PC-9 (cell line): ENCODE results near the gene SSC4D. TPM values are rescaled to one million over a fixed set of nuclear protein-coding genes. Genes with fewer than 3 reads are reported as not detected.

Experiments
- BruUV-seq: library from RNA; stranded (reverse); fragments of 400-500 nt; replicated peaks from 2 replicates; lab custom pipeline; 2021; lab: Mats Ljungman, UMichigan
- CTCF ChIA-PET: fragments of 300-600 bp; sonication (Branson Sonifier 250); formaldehyde crosslinking; loops from one replicate; lab custom pipeline; 2022; ENCODE audit warnings: antibody characterized with exemption; lab: Charles Lee
- POLR2A ChIA-PET: fragments of 300-600 bp; sonication (Branson Sonifier 250); formaldehyde crosslinking; loops from one replicate; lab custom pipeline; 2022; ENCODE audit warnings: antibody characterized with exemption; ENCODE audit not compliant: unreplicated experiment; lab: Charles Lee
- DNase-seq, 2 experiments: peaks; one replicate each; pipeline versions ENCODE4 v3.0.0 to v3.0.0-alpha.2; 2015 to 2022; ENCODE audit warnings: mixed read lengths in 1 of 2
- H2AFZ ChIP-seq: fragments of 200-600 bp; sonication (generic); 2 replicates; pipeline ENCODE4 v1.8.1; 2017; ENCODE audit warnings: antibody characterized with exemption
- H3F3A ChIP-seq: fragments of 200-600 bp; sonication (generic); 2 replicates; pipeline ENCODE4 v1.8.1; 2017; ENCODE audit warnings: antibody characterized with exemption, mild to moderate bottlenecking, low read depth; ENCODE audit not compliant: insufficient read depth
- H3K27ac ChIP-seq: fragments of 200-600 bp; sonication (generic); 2 replicates; pipeline ENCODE4 v1.6.1; 2016; ENCODE audit warnings: mixed run types
- H3K27me3 ChIP-seq: fragments of 200-600 bp; sonication (generic); 2 replicates; pipeline ENCODE4 v1.6.1; 2016; ENCODE audit warnings: low read depth, mixed run types; ENCODE audit not compliant: insufficient read depth
- H3K36me3 ChIP-seq: fragments of 200-600 bp; sonication (generic); 2 replicates; pipeline ENCODE4 v1.6.1; 2016; ENCODE audit warnings: low read depth, mixed run types
- H3K4me1 ChIP-seq: fragments of 200-600 bp; sonication (generic); replicated peaks from 2 replicates; pipeline ENCODE4 v1.6.1; 2016; ENCODE audit warnings: mixed run types; ENCODE audit not compliant: insufficient read depth
- H3K4me2 ChIP-seq: fragments of 200-600 bp; sonication (generic); 2 replicates; pipeline ENCODE4 v1.6.1; 2017; ENCODE audit warnings: mixed run types
- H3K4me3 ChIP-seq: fragments of 200-600 bp; sonication (generic); 2 replicates; pipeline ENCODE4 v1.6.1; 2016; ENCODE audit warnings: mixed run types
- H3K79me2 ChIP-seq: fragments of 200-600 bp; sonication (generic); 2 replicates; pipeline ENCODE4 v1.6.1; 2017; ENCODE audit warnings: low read depth, mixed run types
- H3K9me2 ChIP-seq: fragments of 200-600 bp; sonication (generic); 2 replicates; pipeline ENCODE4 v1.8.1; 2017; ENCODE audit warnings: mild to moderate bottlenecking; ENCODE audit not compliant: insufficient read depth
- H3K9me3 ChIP-seq: fragments of 200-600 bp; sonication (generic); 2 replicates; pipeline ENCODE4 v1.8.1; 2016; ENCODE audit warnings: low read depth; ENCODE audit not compliant: insufficient read depth
- H4K20me1 ChIP-seq: fragments of 200-600 bp; sonication (generic); 2 replicates; pipeline ENCODE4 v1.8.1; 2017; ENCODE audit not compliant: insufficient read depth
- EZH2 ChIP-seq: fragments of 200-600 bp; sonication (generic); IDR thresholded peaks from 2 replicates; pipeline ENCODE4 v1.8.0; 2017; ENCODE audit warnings: antibody characterized with exemption, low read depth
- intact Hi-C: fragments of 100-400 bp; cut with micrococcal nuclease; formaldehyde crosslinking; loops from one replicate; pipeline ENCODE4 v1.10.0; 2022; ENCODE audit not compliant: unreplicated experiment
- total RNA-seq: library from RNA; stranded (reverse); gene quantifications from 2 replicates; pipeline ENCODE4 v1.2.3, GENCODE V29; 2021
- TF ChIP-seq, protein P1 (sequence below): fragments of 200-600 bp; sonication (generic); conservative IDR thresholded peaks from 2 replicates; pipeline ENCODE4 v1.6.1; 2017; ENCODE audit warnings: mixed run types, antibody characterized with exemption, mild to moderate bottlenecking, moderate library complexity

Gene SSC4D
- total RNA-seq, 1 experiment from 2014 or later: 3.5 TPM

DNA sequence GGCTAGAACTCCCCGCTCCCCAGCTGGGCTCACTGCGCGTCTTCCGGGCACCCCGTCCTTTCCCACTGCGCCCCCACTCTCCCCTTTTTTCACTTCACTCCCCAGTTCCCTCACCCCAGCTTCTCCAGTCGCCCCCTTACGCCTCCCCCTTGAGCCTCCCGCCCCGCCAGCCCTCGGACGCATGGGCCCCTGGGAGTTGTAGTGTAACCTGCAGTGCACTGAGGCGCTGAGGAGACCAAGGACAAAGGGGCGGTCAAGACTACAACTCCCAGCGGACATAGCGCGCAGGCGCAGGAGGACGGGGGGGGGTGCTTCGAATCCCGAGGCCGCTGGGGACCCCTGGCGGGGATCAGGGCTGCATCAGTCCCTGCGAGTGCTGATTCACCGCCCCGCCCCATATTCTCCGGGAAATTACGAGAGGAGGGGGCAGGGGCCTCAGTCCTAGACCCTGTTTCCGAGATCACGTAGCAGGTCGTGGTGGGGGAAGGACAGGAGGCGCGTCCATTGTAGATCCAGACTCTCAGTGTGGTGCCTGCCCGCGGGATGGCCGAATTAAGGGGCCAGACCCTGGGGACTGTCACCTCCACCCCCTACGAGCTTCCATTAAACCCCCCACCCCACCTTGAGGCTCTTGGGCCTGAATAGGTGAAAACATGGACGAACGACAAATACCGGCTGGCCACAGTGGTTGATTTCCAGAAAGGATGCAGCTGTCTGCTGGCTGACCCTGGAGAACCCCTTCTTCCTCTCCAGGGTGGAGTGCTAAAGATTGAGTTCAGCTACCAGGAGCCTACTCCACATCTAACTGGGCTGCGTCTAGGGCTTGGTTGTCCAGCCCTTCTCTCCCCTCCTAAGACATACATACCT is 50.2 kb downstream of the SSC4D start:
- Histone ChIP-seq H3K27me3 (no peaks in the 10 kb centered on the region), H3K4me1 (peaks cover 48% of the 10 kb centered on the region), H3K9me2 (no peaks in the 10 kb centered on the region), H4K20me1 (peaks cover 37% of the 10 kb centered on the region), H3K9me3 (no peaks in the 10 kb centered on the region), H3F3A (peaks cover 25% of the 10 kb centered on the region), H3K36me3 (peaks cover 18% of the 10 kb centered on the region), H2AFZ (peak overlapping the region; percentile 84), H3K27ac (peak overlapping the region; percentile 80), H3K4me2 (peak overlapping the region; percentile 87), H3K4me3 (peak overlapping the region; percentile 73; the same call in 1 of the 2 replicates), H3K79me2 (peaks cover 44% of the 10 kb centered on the region)
- DNase-seq: peak; percentile 93 to 96
- BruUV-seq: TSS peak; percentile 97
- ChIA-PET POLR2A (interaction anchor here (0.5 to 1.1 kb wide), 7 partner anchors 14 to 688 kb away, joined by 3 to 16 read pairs (median 4); partner anchors contain the start of gene UPK3B), CTCF (interaction anchor here (0.5 to 1.7 kb wide), 6 partner anchors 14 to 151 kb away, joined by 3 to 20 read pairs (median 6); partner anchors contain the start of gene UPK3B)
- intact Hi-C loops: loop anchor here (1.0 to 2.0 kb wide), 4 partner anchors 34 to 69 kb away; no protein-coding TSS in a partner anchor
- TF ChIP-seq EZH2: no peak
- TF ChIP-seq, protein P1, sequence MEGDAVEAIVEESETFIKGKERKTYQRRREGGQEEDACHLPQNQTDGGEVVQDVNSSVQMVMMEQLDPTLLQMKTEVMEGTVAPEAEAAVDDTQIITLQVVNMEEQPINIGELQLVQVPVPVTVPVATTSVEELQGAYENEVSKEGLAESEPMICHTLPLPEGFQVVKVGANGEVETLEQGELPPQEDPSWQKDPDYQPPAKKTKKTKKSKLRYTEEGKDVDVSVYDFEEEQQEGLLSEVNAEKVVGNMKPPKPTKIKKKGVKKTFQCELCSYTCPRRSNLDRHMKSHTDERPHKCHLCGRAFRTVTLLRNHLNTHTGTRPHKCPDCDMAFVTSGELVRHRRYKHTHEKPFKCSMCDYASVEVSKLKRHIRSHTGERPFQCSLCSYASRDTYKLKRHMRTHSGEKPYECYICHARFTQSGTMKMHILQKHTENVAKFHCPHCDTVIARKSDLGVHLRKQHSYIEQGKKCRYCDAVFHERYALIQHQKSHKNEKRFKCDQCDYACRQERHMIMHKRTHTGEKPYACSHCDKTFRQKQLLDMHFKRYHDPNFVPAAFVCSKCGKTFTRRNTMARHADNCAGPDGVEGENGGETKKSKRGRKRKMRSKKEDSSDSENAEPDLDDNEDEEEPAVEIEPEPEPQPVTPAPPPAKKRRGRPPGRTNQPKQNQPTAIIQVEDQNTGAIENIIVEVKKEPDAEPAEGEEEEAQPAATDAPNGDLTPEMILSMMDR: peak; percentile 69

DNA sequence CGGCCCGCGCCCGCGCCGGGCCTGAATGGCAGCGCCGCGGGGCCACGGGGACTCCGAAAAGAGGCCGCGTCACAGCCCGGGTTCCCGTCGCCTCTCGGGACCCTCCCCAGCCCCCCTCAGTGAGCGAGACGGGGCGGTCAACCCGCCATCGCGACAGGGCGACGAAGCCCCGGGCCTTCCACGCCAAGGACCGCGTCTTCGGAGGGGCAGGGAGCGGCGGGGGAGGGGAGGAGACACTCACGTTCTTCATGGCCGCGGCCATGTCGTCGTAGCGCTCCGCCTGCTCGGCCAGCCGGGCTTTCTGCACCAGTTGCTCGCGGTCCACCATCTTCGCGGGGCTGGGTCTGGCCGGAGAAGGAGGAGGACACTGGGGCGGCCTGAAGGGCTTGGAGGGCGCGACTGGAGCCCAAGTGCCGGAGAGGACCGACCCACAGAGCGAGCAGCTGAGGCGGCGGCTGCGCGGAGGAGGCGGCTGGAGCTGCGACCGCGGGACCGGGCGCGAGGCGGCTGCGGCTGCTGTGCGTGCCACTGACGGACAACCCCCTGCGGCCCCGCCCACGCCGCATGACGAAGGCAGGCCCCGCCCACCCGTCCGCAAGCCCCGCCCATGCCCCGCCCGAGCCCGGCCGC is 50.9 kb downstream of the SSC4D start, which contains the start of gene YWHAG:
Gene YWHAG, minus strand, starts transcription at position 511 of the 630 bp plus-strand sequence. Its CDS starts 183 bp downstream, at position 328.
- DNase-seq: peak; percentile 41 to 90
- CTCF ChIA-PET: interaction anchor here (0.6 to 0.7 kb wide), 2 partner anchors 15 to 25 kb away, joined by 4 to 7 read pairs; no protein-coding TSS in a partner anchor
- Histone ChIP-seq H3K4me3 (peak within 1 kb of the TSS; percentile 73), H3K9me2 (no peaks in the 10 kb centered on the region), H3K27me3 (no peaks in the 10 kb centered on the region), H3K36me3 (peaks cover 18% of the 10 kb centered on the region), H3F3A (peaks cover 18% of the 10 kb centered on the region), H3K79me2 (peaks cover 52% of the 10 kb centered on the region), H4K20me1 (peaks cover 44% of the 10 kb centered on the region), H3K27ac (peak within 1 kb of the TSS; percentile 80), H3K4me2 (peak within 1 kb of the TSS; percentile 89), H2AFZ (peak within 1 kb of the TSS; percentile 84), H3K4me1 (peaks cover 41% of the 10 kb centered on the region), H3K9me3 (no peaks in the 10 kb centered on the region)
- intact Hi-C loops: loop anchor here (1.0 to 2.0 kb wide), 4 partner anchors 35 to 68 kb away; no protein-coding TSS in a partner anchor
- POLR2A ChIA-PET: interaction anchor here (0.6 to 1.2 kb wide), 5 partner anchors 34 to 152 kb away, joined by 3 to 15 read pairs (median 4); partner anchors contain the start of gene UPK3B
- no peak for TF ChIP-seq EZH2
- TF ChIP-seq, protein P1: no peak
- BruUV-seq: no TSS peak

DNA sequence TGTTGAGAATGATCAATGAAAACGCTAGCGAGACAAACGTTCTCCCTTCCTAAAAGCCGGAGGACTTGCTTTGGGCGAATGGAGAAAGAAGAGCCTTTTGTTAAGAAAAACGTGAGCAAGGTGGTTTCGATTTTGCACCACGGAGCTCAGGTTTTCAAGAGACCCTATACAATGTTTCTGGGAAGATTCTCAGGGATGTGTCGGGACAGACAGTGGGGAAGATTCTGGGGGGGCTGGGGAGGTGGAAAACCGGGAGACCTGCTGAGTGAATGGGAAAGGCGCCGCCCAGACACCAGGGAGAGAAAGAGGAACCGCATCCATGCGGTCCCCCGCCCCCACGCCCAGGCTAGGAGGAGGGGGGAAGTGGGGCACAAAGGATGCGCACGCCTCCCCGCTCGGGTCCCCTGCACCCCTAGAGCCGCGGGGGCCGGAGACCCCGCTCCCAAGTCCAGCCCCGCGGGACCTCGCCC is 51.5 kb downstream of the SSC4D start:
- ChIA-PET CTCF (interaction anchor here (0.7 kb wide), 1 partner anchor 21 kb away, joined by 5 read pairs; no protein-coding TSS in a partner anchor), POLR2A (interaction anchor here (0.5 to 1.2 kb wide), 4 partner anchors 24 to 63 kb away, joined by 3 to 15 read pairs (median 10); no protein-coding TSS in a partner anchor)
- Histone ChIP-seq H3K36me3 (peaks cover 18% of the 10 kb centered on the region), H3K9me2 (no peaks in the 10 kb centered on the region), H3K4me1 (peaks cover 44% of the 10 kb centered on the region), H3F3A (peaks cover 18% of the 10 kb centered on the region), H3K27ac (peak overlapping the region; percentile 80), H2AFZ (0 out of 2 replicates have a peak overlapping the region, but pooled peaks have one; percentile 59), H3K4me2 (peak overlapping the region; percentile 89), H3K4me3 (peak overlapping the region; percentile 73), H3K27me3 (no peaks in the 10 kb centered on the region), H3K9me3 (no peaks in the 10 kb centered on the region), H3K79me2 (peaks cover 57% of the 10 kb centered on the region), H4K20me1 (peaks cover 50% of the 10 kb centered on the region)
- no TSS peak for BruUV-seq
- intact Hi-C loops: loop anchor here (2.0 kb wide), 1 partner anchor 67 kb away; no protein-coding TSS in a partner anchor
- TF ChIP-seq EZH2: no peak
- TF ChIP-seq, protein P1: no peak
- peak in 1 of 2 experiments; percentile 42 for DNase-seq
